Measurements from ENCODE around the gene LRRC75B. TPM values are rescaled to one million over a fixed set of nuclear protein-coding genes. Genes with fewer than 3 reads are reported as not detected.
"Not testable (repeated sequence)": the region's sequence is repeated elsewhere in the genome, so short reads cannot be mapped to it uniquely, and the experiment has no call there.

The LRRC75B gene
- total and polyA plus RNA-seq, 4 donors, result 4.6 to 47.7 (median 10.6) TPM

- H3K4me1 ChIP-seq (ENCODE audit: control insufficient read depth in 1 of 2, insufficient read depth in 2 of 2, low read length in 2 of 2); H3K27me3 ChIP-seq (ENCODE audit: control insufficient read depth in 1 of 2, insufficient read depth in 2 of 2, low read length in 1 of 2); DNase-seq; intact Hi-C loops (cut with DNase I); ATAC-seq (ENCODE audit: low FRiP score); H3K9me3 ChIP-seq (ENCODE audit: control insufficient read depth, low read length); H3K4me3 ChIP-seq (ENCODE audit: low read length in 2 of 2); H3K36me3 ChIP-seq (ENCODE audit: control insufficient read depth in 1 of 2, insufficient read depth in 2 of 2, low read length in 1 of 2); H3K27ac ChIP-seq (ENCODE audit: low read depth in 1 of 2, low read length in 2 of 2): not testable (repeated sequence)
- WGBS, 2 donors, result 80 to 87% methylated on average over 7 of the region's 7 CpGs
Measured at GRCh38 chr22:24630812-24631427, 38.0 kb upstream of the LRRC75B start.

GRCh38 chr22:24629069-24629468, 36.2 kb upstream of the LRRC75B start:
- WGBS, 2 donors, result 67 to 74% methylated on average over 7 to 9 of the region's 11 CpGs
- H3K27me3 ChIP-seq (ENCODE audit: control insufficient read depth in 1 of 2, insufficient read depth in 2 of 2, low read length in 1 of 2); ATAC-seq (ENCODE audit: low FRiP score); H3K36me3 ChIP-seq (ENCODE audit: control insufficient read depth in 1 of 2, insufficient read depth in 2 of 2, low read length in 1 of 2); H3K27ac ChIP-seq (ENCODE audit: low read depth in 1 of 2, low read length in 2 of 2); intact Hi-C loops (cut with DNase I); DNase-seq; H3K4me1 ChIP-seq (ENCODE audit: control insufficient read depth in 1 of 2, insufficient read depth in 2 of 2, low read length in 2 of 2); H3K4me3 ChIP-seq (ENCODE audit: low read length in 2 of 2); H3K9me3 ChIP-seq (ENCODE audit: control insufficient read depth, low read length): not testable (repeated sequence)

DNA sequence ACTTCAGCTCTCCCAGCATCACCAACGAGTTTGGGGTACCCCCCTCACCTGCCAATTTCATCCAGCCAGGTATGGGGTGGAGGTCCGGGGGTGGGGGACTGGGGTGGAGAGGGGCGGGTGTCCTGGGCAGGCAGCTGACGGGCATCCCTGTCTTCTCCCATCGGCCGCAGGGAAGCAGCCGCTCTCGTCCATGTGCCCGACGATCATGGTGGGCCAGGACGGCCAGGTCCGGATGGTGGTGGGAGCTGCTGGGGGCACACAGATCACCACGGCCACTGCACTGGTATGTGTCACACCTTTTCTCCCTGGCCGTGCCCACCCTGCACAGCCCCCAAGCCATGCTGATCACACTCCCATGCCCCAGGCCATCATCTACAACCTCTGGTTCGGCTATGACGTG, 35.0 kb upstream of the LRRC75B start:
- 87 to 94% methylated on average over 8 to 14 of the region's 16 CpGs for WGBS, 2 donors
- ATAC-seq (ENCODE audit: low FRiP score); DNase-seq; H3K9me3 ChIP-seq (ENCODE audit: control insufficient read depth, low read length); H3K4me1 ChIP-seq (ENCODE audit: control insufficient read depth in 1 of 2, insufficient read depth in 2 of 2, low read length in 2 of 2); H3K4me3 ChIP-seq (ENCODE audit: low read length in 2 of 2); H3K36me3 ChIP-seq (ENCODE audit: control insufficient read depth in 1 of 2, insufficient read depth in 2 of 2, low read length in 1 of 2); intact Hi-C loops (cut with DNase I); H3K27me3 ChIP-seq (ENCODE audit: control insufficient read depth in 1 of 2, insufficient read depth in 2 of 2, low read length in 1 of 2); H3K27ac ChIP-seq (ENCODE audit: low read depth in 1 of 2, low read length in 2 of 2): not testable (repeated sequence)

DNA sequence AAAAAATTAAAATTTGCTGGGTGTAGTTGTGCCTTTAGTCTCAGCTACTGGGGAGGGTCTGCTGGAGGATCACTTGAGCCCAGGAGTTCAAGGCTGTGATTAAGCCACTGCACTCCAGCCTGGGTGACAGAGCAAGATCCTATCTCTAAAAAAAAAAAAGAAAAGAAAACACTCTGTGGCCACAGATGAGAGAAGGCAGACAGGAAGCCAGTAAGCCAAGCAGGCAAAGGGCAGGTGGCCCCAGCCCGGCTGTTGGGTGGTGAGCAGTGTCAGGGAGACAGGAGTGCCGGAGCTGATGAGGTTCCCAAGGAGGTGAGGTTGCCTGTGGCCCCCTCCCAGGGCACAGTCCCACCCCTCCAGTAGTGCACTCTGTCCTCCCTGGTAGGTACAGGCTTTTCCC, 29.7 kb upstream of the LRRC75B start:
- H3K27me3 ChIP-seq (ENCODE audit: control insufficient read depth in 1 of 2, insufficient read depth in 2 of 2, low read length in 1 of 2); H3K4me1 ChIP-seq (ENCODE audit: control insufficient read depth in 1 of 2, insufficient read depth in 2 of 2, low read length in 2 of 2); H3K27ac ChIP-seq (ENCODE audit: low read depth in 1 of 2, low read length in 2 of 2); intact Hi-C loops (cut with DNase I); ATAC-seq (ENCODE audit: low FRiP score); H3K9me3 ChIP-seq (ENCODE audit: control insufficient read depth, low read length); H3K36me3 ChIP-seq (ENCODE audit: control insufficient read depth in 1 of 2, insufficient read depth in 2 of 2, low read length in 1 of 2); DNase-seq; H3K4me3 ChIP-seq (ENCODE audit: low read length in 2 of 2): not testable (repeated sequence)
- 87 to 91% methylated on average over 2 of the region's 2 CpGs for WGBS, 2 donors

- H3K27ac ChIP-seq (ENCODE audit: low read depth in 1 of 2, low read length in 2 of 2); H3K27me3 ChIP-seq (ENCODE audit: control insufficient read depth in 1 of 2, insufficient read depth in 2 of 2, low read length in 1 of 2); intact Hi-C loops (cut with DNase I); ATAC-seq (ENCODE audit: low FRiP score); DNase-seq; H3K9me3 ChIP-seq (ENCODE audit: control insufficient read depth, low read length); H3K4me3 ChIP-seq (ENCODE audit: low read length in 2 of 2); H3K36me3 ChIP-seq (ENCODE audit: control insufficient read depth in 1 of 2, insufficient read depth in 2 of 2, low read length in 1 of 2); H3K4me1 ChIP-seq (ENCODE audit: control insufficient read depth in 1 of 2, insufficient read depth in 2 of 2, low read length in 2 of 2): not testable (repeated sequence)
- WGBS, 2 donors, result 73 to 78% methylated on average over 4 of the region's 5 CpGs
Measured at GRCh38 chr22:24621244-24621643, 28.4 kb upstream of the LRRC75B start.

DNA sequence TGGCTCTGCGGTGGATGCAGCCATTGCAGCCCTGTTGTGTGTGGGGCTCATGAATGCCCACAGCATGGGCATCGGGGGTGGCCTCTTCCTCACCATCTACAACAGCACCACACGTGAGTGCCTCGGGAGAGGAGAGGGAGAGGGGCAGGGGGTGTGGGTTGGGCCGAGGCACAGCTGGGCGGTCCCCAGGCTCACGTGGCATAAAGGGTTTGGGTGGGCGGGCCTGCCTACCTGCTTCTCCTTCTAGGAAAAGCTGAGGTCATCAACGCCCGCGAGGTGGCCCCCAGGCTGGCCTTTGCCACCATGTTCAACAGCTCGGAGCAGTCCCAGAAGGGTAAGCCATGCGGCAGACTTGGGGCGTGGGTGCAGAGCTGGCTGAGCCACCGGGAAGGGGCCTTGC, 21.9 kb upstream of the LRRC75B start:
- H3K27me3 ChIP-seq (ENCODE audit: control insufficient read depth in 1 of 2, insufficient read depth in 2 of 2, low read length in 1 of 2); H3K27ac ChIP-seq (ENCODE audit: low read depth in 1 of 2, low read length in 2 of 2); DNase-seq; ATAC-seq (ENCODE audit: low FRiP score); H3K4me1 ChIP-seq (ENCODE audit: control insufficient read depth in 1 of 2, insufficient read depth in 2 of 2, low read length in 2 of 2); H3K9me3 ChIP-seq (ENCODE audit: control insufficient read depth, low read length); H3K4me3 ChIP-seq (ENCODE audit: low read length in 2 of 2); H3K36me3 ChIP-seq (ENCODE audit: control insufficient read depth in 1 of 2, insufficient read depth in 2 of 2, low read length in 1 of 2); intact Hi-C loops (cut with DNase I): not testable (repeated sequence)
- 84 to 85% methylated on average over 9 to 15 of the region's 15 CpGs for whole genome bisulfite sequencing, 2 donors

DNA sequence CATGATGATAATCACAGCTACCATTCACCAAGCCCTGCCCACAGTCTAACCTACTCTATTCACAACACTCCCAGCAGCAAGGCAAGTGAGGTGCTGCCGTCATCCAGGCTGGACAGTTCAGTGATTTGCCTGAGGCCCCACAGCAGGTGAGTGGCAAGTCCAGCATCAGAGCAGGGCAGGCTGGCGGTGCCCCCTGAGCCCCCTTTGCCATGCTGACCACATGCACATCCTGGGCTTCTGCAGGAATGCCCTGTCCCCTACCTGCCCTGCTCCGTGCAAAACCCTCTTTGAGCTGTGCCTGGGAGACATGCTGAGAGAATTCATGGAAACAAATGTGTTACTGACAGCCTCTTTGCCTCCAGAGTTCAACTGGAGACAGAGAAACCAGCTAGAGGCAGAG, 17.0 kb upstream of the LRRC75B start:
- H3K4me1 ChIP-seq (ENCODE audit: control insufficient read depth in 1 of 2, insufficient read depth in 2 of 2, low read length in 2 of 2); H3K4me3 ChIP-seq (ENCODE audit: low read length in 2 of 2); intact Hi-C loops (cut with DNase I); H3K27me3 ChIP-seq (ENCODE audit: control insufficient read depth in 1 of 2, insufficient read depth in 2 of 2, low read length in 1 of 2); DNase-seq; H3K27ac ChIP-seq (ENCODE audit: low read depth in 1 of 2, low read length in 2 of 2); ATAC-seq (ENCODE audit: low FRiP score); H3K36me3 ChIP-seq (ENCODE audit: control insufficient read depth in 1 of 2, insufficient read depth in 2 of 2, low read length in 1 of 2); H3K9me3 ChIP-seq (ENCODE audit: control insufficient read depth, low read length): not testable (repeated sequence)
- 90 to 93% methylated on average over 2 to 3 of the region's 3 CpGs for WGBS, 2 donors

- H3K4me1 ChIP-seq (ENCODE audit: control insufficient read depth in 1 of 2, insufficient read depth in 2 of 2, low read length in 2 of 2); intact Hi-C loops (cut with DNase I); H3K9me3 ChIP-seq (ENCODE audit: control insufficient read depth, low read length); DNase-seq; H3K27ac ChIP-seq (ENCODE audit: low read depth in 1 of 2, low read length in 2 of 2); H3K4me3 ChIP-seq (ENCODE audit: low read length in 2 of 2); H3K36me3 ChIP-seq (ENCODE audit: control insufficient read depth in 1 of 2, insufficient read depth in 2 of 2, low read length in 1 of 2); H3K27me3 ChIP-seq (ENCODE audit: control insufficient read depth in 1 of 2, insufficient read depth in 2 of 2, low read length in 1 of 2): not testable (repeated sequence)
- ATAC-seq (ENCODE audit: low FRiP score), result peak; percentile 56
- 88 to 91% methylated on average over 4 to 6 of the region's 6 CpGs for WGBS, 2 donors
Measured at GRCh38 chr22:24608327-24608726, 15.5 kb upstream of the LRRC75B start.

DNA sequence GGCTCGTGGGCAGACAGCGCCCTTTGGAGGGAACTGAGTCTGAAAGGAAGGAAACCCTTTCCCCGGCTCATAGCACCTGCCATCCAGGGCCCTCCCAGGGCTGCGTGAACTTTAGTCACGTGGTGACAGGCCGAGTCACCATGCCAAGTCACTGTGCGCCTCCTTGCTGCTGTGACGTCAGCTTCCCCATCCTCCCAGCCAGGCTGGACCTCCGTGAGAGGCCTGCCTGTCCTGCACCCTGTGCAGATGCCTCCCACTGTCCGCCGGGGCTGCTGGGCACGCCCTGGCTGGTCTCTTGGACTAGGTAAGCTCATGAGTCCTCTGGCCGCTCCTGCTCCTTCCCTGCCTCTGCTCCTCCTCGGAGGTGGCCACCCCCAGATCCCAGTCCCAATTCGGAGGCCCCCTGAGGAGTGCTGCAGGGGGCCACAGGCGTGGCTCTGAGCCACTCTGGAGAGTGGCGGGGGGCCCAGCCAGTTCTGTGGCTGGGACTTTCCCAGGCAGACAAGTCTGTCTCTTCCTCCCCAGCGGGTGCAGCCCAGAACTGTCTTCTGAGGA, 14.6 kb upstream of the LRRC75B start:
- H3K27ac ChIP-seq (ENCODE audit: low read depth in 1 of 2, low read length in 2 of 2); H3K36me3 ChIP-seq (ENCODE audit: control insufficient read depth in 1 of 2, insufficient read depth in 2 of 2, low read length in 1 of 2); H3K9me3 ChIP-seq (ENCODE audit: control insufficient read depth, low read length); H3K4me3 ChIP-seq (ENCODE audit: low read length in 2 of 2); intact Hi-C loops (cut with DNase I); H3K4me1 ChIP-seq (ENCODE audit: control insufficient read depth in 1 of 2, insufficient read depth in 2 of 2, low read length in 2 of 2); H3K27me3 ChIP-seq (ENCODE audit: control insufficient read depth in 1 of 2, insufficient read depth in 2 of 2, low read length in 1 of 2): not testable (repeated sequence)
- WGBS, 2 donors, result 81 to 84% methylated on average over 17 to 18 of the region's 18 CpGs
- DNase-seq, result peak in 1 of 2 donors; percentile 78
- ATAC-seq (ENCODE audit: low FRiP score), result peak; percentile 46

All from aorta (tissue), 5 donors.